Erythroblast (primary cell): Measurements from ENCODE around the gene ESRRB.

ENCODE experiments used
- DNase-seq, 2 experiments: peaks; one replicate each; lab custom pipeline; 2025; lab: John Stamatoyannopoulos, UW
- GATA1 ChIP-seq: IDR thresholded peaks from 2 replicates; pipeline ENCODE4 v1.6.1; 2011; ENCODE audit warnings: low read depth, mild to moderate bottlenecking, control low read depth, low read length, moderate library complexity
- POLR2A ChIP-seq: IDR thresholded peaks from 2 replicates; pipeline ENCODE4 v1.6.1; 2011; ENCODE audit warnings: mild to moderate bottlenecking, low read length

The ESRRB gene

DNA sequence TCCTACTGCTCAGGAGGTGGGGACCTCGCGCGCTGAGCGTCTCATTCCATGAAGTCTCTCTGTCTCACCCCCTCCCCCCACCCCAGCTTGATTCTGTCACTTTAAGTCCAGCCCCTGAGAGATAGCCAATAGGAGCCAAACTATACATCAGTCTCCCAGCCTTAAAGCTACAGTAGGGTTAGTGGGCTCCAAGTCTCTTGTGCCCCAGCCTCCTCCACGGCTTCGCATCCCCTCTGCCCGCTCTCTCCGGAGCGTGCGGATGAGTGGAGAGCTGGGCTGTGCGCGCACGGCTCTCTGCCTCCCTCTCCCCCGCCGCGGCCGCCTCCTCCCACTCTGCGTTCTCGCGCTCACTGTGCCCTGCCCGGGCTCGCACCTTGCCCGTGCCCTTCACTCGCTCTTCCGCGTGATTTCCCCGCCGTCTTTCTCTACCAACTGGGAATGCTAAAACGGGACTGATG, at the start of gene ESRRB:
TSS of gene ESRRB (plus strand) at position 191 of the 458 bp plus-strand sequence. CDS start at position 456, 265 bp downstream.
- no peak for DNase-seq
- TF ChIP-seq POLR2A: no peak
- no peak for TF ChIP-seq GATA1

DNA sequence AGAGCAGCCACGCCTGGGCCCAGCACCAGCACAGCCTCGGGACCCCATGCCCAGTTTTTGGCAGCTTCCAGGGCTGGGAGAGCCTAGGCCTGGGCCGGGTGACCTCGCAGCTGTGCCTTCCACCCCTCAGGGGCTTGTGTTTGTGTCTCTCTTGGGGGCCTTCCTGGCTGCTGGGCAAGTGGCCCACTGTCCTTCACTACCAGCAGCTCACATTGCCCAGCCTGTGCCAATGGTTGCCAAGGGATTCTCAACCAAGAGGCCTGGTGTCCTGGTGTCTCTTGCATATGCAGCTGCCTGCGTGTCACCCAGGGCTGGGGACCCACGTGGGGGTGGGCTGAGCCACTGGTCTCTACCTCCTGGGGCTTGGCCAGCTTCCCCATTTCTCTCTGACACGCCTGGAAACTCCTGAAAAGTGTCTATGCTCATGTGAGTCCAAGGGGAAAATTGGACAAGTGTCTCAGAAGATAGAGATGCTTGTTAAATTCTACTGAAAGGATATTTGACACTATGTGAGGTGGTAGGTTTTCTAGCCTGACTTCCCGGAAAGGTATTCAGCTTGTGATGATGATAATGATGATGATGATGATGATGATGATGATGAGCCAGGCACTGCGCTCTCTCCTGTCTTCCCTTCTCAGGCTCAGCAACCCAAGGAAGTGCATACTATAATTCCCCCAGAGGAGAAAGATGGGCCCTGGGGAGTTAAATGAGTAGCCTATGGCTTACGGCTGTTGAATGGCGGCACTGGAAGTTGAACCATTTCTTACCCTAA, 48.8 kb upstream of the ESRRB start:
- TF ChIP-seq POLR2A (no peak), GATA1 (no peak)
- no peak for DNase-seq

DNA sequence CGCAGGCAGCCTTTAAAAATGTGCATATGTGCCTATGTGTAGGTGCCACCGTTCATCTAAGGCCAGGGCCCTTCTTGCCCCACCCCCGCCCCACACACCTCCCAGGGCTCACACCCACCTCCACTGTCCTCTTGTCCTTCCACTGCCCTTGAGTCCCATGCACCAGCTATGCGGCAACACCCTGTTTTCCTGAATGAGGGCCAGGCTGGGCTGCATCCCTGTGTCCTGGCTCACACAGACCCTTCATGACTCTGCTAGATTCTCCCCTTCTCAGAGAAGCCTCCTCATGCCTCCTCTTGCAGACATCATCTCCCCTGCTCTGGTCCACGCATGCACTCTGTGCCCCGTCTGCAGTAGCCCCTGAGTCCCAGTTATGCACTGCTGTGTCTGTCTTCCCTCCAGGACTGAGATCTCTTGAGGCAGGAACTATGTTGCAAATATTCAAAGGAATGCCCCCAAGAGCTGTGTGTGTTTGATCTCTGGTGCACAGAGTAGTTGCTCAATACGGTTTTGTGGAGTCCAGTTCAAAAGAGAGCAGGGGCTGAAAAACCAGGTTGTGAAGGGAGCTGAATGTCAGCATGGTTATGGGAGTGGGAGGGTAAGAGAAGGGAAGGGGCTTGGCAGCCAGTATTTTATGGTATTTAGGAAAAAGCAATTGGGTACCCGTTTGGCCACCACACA, 47.3 kb upstream of the ESRRB start:
- no peak for DNase-seq
- TF ChIP-seq GATA1 (no peak), POLR2A (no peak)

DNA sequence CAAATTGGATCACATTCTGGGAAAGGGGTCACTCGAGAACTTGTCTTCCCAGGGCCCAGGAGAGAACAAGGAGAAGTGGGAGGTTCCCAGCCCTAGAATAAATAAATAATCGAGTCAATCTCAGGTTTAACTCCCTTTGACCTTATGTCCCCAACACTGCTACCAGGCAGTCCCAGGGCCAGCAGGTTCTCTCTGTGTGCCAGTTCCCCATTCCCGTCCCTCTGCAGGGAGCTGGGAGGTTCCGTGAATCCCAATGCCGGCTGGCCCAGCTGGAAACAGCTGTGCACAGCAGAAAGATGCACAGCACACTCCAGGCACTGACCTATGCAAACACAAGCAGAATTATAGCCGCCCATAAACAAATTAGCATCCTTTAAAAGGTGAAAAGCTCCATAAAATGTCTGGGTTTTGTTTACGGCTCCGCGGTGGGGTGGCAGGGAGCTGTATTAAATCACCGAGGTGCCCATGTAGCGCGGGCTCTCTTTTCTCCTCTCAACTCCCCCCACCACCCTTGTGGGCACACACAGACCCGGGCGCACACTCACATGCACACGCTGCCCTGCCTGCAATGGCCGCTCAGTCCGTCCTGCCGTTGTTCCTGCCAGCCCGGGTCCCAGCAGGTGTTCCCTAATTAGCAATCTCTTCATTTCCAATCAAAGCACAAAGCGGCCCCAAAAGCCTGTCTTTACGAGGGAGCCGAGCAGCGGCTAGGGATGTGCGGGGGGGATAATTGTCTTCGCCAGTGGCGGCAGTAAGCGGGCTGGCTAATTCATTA, 46.6 kb upstream of the ESRRB start:
- no peak for DNase-seq
- TF ChIP-seq POLR2A: no peak
- TF ChIP-seq GATA1: no peak

DNA sequence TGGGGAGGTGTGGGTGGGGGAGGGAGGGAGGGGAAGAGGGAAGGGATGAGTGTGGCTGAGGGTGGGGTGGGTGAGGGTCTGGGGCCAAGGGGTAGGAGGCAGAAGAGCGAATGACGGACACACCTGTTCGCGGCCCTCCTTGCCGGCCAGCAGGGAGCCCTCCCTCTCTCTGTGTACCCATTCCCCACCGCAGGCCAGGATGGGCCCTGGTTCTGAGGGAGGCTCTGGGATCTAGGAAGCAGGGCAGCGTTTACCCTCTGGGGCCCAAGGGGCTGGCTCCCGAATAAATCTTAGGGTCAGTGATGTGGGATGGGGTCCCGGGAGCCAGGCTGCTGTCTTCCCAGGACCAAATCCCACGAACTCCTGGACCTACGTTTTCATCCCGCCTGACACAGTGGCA, 46.0 kb upstream of the ESRRB start:
- TF ChIP-seq POLR2A (no peak), GATA1 (no peak)
- no peak for DNase-seq

DNA sequence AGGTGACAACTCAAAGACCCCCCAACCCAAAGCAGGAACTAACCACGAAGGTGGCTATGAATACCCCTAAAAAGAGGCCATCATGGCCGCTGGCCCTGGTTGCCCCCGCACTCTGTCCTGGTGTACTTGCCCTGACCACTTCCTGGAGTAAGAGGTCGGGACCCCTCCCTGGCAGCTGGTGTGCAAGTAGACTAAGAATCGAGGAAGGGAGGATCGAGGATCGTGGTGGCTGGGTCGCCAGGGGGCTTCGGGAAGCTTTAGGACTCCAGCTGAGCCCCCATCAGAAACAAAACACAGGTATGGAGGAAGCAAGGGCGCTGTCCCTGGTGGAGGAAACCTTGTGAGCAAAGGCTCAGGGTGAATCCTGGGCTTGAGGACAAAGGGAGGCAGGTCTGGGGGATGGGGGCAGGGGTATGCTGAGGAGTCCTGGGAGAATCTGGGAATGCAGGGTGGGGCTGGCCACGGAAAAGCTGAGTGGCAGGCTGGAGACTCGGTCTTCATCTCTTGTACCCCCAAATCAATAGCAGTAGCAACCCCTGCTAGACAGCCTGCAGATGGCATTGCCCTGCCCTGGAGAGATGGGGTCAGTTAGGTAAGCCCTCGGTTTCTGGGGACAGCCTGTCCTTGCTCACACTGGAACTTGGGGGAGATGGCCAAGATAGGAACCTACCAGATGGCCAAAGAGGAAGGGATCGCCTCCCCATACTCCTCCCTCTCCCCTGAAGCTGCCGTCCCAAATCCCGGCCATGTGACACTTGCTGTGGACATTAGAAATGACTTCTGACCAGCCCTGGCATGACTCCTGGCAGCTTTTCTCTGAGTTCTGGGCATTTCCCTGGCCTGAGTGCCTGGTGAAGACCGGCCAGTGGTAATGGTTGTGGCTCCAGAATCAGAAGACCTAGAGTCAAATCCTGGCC, 45.3 kb upstream of the ESRRB start:
- TF ChIP-seq POLR2A (no peak), GATA1 (no peak)
- no peak for DNase-seq

DNA sequence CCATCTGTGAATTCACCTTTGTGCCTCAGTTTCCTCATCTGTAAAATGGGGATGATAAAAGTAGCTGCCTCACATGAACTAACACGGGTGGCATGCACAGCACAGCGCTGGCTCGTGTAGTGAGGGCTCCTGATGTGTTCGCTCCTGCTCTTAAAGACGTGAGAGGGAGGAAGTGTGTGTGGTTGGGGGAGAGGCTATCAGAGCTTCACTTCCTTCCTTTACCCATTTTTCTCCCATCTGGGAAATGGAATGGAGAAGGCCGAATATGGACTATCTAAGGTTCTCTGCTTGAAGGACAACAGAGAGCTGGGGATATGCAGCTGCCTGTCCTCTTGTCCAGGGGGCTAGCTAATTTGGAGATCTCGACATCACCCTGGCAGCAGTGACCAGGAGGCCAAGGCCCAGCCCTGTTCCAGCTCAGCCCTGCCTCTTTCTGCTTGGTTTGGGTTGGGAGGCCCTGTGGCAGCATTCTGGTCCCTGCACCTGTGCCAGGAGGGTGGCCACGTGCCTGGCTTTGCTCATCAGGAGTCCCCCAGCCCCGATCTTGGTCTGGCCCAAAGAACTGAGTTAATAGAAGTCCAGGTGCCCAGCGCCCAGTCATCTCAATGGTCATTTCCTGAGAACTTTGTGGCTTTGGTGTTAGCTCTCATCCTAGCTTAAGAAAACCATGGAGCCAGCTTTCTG, 44.5 kb upstream of the ESRRB start:
- no peak for DNase-seq
- TF ChIP-seq GATA1 (no peak), POLR2A (no peak)

DNA sequence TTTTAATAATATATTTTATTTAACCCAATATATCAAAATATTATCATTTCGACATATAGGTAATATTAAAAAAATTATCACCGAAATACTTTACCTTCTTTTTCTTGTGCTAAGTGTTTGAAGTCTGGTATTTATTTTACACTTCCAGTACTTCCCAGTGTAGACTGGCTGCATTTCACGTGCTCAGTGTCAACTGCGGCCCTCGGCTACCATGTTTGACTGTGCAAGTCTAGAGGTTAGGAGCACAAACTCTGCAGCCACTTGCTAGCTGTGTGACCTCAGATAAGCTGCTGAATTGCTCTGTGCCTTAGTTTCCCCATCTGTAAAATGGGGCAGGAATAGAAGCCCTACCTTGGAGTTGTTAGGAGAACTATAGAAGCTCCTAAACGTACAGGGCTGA, 42.3 kb upstream of the ESRRB start:
- no peak for DNase-seq
- no peak for TF ChIP-seq GATA1
- TF ChIP-seq POLR2A: no peak

DNA sequence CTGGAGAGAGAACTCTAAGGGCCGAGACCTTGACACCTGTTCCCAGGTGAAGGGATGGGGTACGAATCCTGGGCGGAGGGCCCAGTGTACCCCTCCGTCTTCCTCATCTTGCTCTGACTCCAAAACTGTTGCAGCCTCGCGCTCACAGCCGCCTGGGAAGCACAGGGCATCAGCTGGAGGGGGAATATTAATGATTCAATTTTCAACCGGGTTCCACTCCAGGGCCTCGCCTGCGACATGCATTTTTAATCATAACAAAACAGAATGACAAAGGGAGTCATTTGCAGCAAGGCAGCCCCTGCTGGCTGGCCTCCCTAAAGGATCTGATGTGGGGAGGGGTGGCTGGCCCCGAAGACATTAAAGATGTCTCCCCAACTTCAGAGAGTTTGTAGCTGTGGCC, 41.6 kb upstream of the ESRRB start:
- no peak for TF ChIP-seq POLR2A
- TF ChIP-seq GATA1: no peak
- no peak for DNase-seq

DNA sequence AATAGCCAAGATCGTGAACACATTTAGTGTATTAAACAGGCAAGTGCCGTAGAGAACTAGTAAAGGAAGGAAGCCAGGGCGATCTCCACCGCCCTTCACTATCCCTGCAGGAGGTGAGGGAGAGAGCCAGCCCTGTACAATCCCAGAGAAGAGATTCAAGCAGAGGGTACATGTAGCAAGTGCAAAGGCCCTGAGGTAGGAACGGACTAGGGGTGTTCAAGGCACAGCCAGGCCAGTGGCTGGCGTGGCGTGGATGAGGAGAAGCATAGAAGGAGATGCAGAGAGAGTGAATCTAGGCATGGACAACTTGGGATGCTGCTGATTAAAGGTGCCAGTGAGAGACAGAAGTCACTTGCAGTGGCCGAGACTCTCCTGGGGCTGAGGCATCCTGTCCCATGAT, 39.1 kb upstream of the ESRRB start:
- TF ChIP-seq POLR2A: no peak
- TF ChIP-seq GATA1: no peak
- DNase-seq: no peak

DNA sequence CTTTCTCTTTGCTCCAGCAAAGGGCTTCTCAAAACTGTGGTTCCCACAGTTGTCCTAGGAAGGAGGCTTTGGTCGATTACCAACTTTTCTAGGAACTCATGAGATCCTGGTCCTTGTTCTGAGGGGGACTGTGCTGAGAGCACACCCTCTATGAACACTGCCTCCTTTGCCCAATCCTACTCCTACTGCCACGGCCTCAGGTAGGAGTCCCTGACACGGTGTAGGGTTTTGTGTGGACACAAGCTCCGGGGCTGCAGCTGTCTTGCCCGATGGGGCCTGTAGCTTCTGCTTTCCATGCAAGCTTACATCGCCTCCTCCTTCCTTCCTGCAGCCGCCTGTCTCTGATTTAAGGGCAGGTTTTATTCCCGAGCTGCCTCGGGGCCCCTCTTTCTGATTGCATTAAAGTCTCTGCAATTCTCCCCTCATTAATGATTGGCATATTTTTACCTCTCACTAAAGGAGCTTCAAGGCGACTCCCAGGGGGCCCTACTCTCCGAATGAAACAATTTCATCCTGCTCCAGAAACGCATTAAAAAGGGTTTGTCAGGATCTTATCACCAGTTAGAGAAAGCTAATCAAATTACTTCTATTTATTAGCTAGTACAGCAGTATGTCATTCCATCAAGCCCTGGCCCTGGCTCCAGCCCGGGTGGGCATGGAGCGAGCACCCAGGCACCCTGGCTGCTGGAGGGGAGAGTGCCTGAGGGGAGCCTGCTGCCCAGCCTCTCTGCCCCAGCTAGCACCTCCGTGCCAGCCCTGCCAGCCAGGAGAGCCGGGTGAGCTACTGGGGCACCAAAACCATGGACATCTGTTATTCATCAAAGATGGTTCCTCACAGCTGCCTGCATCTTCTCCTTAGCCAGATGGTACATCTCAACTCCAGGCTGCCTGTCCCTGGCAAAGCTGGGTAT, 38.0 kb upstream of the ESRRB start:
- TF ChIP-seq POLR2A: no peak
- no peak for TF ChIP-seq GATA1
- DNase-seq: no peak
